ENCODE measurements around the gene CDH15. TPM values are rescaled to one million over a fixed set of nuclear protein-coding genes. Genes with fewer than 3 reads are reported as not detected.
"Not testable (repeated sequence)": the region's sequence is repeated elsewhere in the genome, so short reads cannot be mapped to it uniquely, and the experiment has no call there.

The CDH15 gene
- polyA plus RNA-seq, 1 experiment: 0.07 TPM

GRCh38 chr16:89242795-89243200 lies 71.2 kb downstream of the CDH15 start:
- no peak for DNase-seq (ENCODE audit: low read depth)
- H3K27me3 ChIP-seq (ENCODE audit: control insufficient read depth, insufficient read depth, low read length): no peaks in the 10 kb centered on the region
- POLR2A ChIA-PET: no interaction called here
- no peaks in the 10 kb centered on the region for H3K36me3 ChIP-seq (ENCODE audit: control insufficient read depth, insufficient read depth, low read length)
- no peak for TF ChIP-seq CTCF (IDR thresholded peaks at IDR 0.05; ENCODE audit: insufficient read depth, low read depth, low read length)
- CTCF ChIA-PET: no interaction called here
- no peak overlapping the region for H3K4me3 ChIP-seq (ENCODE audit: low read depth, low read length)

- CTCF ChIA-PET: no interaction called here
- no peaks in the 10 kb centered on the region for H3K27me3 ChIP-seq (ENCODE audit: control insufficient read depth, insufficient read depth, low read length)
- H3K4me3 ChIP-seq (ENCODE audit: low read depth, low read length): no peak overlapping the region
- POLR2A ChIA-PET: no interaction called here
- H3K36me3 ChIP-seq (ENCODE audit: control insufficient read depth, insufficient read depth, low read length): no peaks in the 10 kb centered on the region
- TF ChIP-seq CTCF (IDR thresholded peaks at IDR 0.05; ENCODE audit: insufficient read depth, low read depth, low read length): no peak
- no peak for DNase-seq (ENCODE audit: low read depth)
Measured at GRCh38 chr16:89243664-89244063, 72.1 kb downstream of the CDH15 start.

DNA sequence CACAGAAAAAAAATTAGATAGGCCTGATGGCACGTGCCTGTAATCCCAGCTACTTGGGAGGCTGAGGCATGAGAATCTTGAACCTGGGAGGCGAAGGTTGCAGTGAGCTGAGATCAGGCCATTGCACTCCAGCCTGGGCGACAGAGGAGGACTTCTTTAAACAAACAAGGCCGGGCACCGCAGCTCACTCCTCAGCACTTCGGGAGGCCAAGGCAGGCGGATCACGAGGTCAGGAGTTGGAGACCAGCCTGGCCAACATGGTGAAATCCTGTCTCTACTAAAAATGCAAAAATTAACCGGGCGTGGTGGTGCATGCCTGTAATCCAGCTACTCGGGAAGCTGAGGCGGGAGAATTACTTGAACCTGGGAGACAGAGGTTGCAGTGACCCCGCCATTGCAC lies 72.7 kb downstream of the CDH15 start:
- CTCF ChIA-PET; H3K27me3 ChIP-seq (ENCODE audit: control insufficient read depth, insufficient read depth, low read length); DNase-seq (ENCODE audit: low read depth); H3K4me3 ChIP-seq (ENCODE audit: low read depth, low read length); H3K36me3 ChIP-seq (ENCODE audit: control insufficient read depth, insufficient read depth, low read length): not testable (repeated sequence)
- POLR2A ChIA-PET: interaction anchor here (0.6 kb wide), 1 partner anchor 188 kb away, joined by 3 read pairs; no protein-coding TSS in a partner anchor

DNA sequence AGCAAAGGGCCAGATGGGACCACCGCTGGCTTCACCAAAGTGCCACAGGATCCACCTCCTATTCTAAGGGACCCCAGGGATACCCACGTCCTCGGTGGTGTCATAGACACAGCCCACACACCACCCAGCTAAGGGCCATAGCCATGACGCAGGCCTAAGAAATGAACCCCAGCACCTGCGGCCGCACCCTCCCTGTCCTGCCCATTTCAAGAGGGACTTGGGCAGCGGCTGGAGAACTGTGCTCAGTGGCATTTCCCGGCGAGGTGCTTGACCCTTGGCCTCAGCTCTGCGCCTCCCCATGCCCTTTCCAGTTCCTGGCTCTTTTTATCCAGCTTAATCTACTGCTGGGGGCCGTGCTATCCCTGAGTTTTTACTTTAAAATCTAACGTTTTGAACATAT lies 73.2 kb downstream of the CDH15 start:
- POLR2A ChIA-PET: no interaction called here
- no peak overlapping the region for H3K4me3 ChIP-seq (ENCODE audit: low read depth, low read length)
- CTCF ChIA-PET: no interaction called here
- no peak for TF ChIP-seq CTCF (IDR thresholded peaks at IDR 0.05; ENCODE audit: insufficient read depth, low read depth, low read length)
- no peak for DNase-seq (ENCODE audit: low read depth)
- no peaks in the 10 kb centered on the region for H3K36me3 ChIP-seq (ENCODE audit: control insufficient read depth, insufficient read depth, low read length)
- no peaks in the 10 kb centered on the region for H3K27me3 ChIP-seq (ENCODE audit: control insufficient read depth, insufficient read depth, low read length)

Other genes starting within 250 kb of the CDH15 start
- not detected in 2 replicates for gene CBFA2T3, start 194.5 kb upstream of the CDH15 start, polyA plus RNA-seq (2011; rRNA removed)
- gene ACSF3, start 77.9 kb upstream of the CDH15 start, polyA plus RNA-seq (2011; rRNA removed): 10.3 and 12.5 TPM in 2 replicates
- gene SLC22A31, start 28.8 kb downstream of the CDH15 start, polyA plus RNA-seq (2011; rRNA removed): 0.11 and 0.12 TPM in 2 replicates
- 5.5 and 5.9 TPM in 2 replicates for gene ZNF778, start 46.0 kb downstream of the CDH15 start, polyA plus RNA-seq (2011; rRNA removed)